Astrocyte of the cerebellum (primary cell): ENCODE results near the gene TMEM150B.

Source experiments
- DNase-seq: peaks from one replicate; pipeline ENCODE4 v3.0.0-alpha.2; 2011; ENCODE audit warnings: low read depth
- H3K4me3 ChIP-seq: 2 replicates; pipeline ENCODE4 v1.5.1; 2011; ENCODE audit warnings: mild to moderate bottlenecking, low read depth, low read length, moderate library complexity
- CTCF ChIP-seq: IDR thresholded peaks from 2 replicates; pipeline ENCODE4 v1.5.1; 2012; ENCODE audit warnings: low read length, low read depth, moderate library complexity, mild to moderate bottlenecking; ENCODE audit errors: missing control alignments
- in situ Hi-C: cut with HindIII; loops from 2 replicates; pipeline ENCODE4 v1.10.0; 2017; ENCODE audit warnings: low sequenced_read_pairs

Gene TMEM150B

GRCh38 chr19:55369653-55370304, 44.6 kb upstream of the TMEM150B start:
- H3K4me3 ChIP-seq, result peak overlapping the region; percentile 51
- no peak for TF ChIP-seq CTCF
- in situ Hi-C loops, result no loop called here
- DNase-seq, result no peak

GRCh38 chr19:55368701-55369563, 43.8 kb upstream of the TMEM150B start:
- H3K4me3 ChIP-seq, result peak overlapping the region; percentile 40
- no peak for DNase-seq
- in situ Hi-C loops, result no loop called here
- no peak for TF ChIP-seq CTCF

GRCh38 chr19:55368106-55368505, 43.0 kb upstream of the TMEM150B start:
- no peak overlapping the region for H3K4me3 ChIP-seq
- DNase-seq, result no peak
- in situ Hi-C loops, result no loop called here
- no peak for TF ChIP-seq CTCF

GRCh38 chr19:55366790-55367189, 41.6 kb upstream of the TMEM150B start:
- no peak for DNase-seq
- TF ChIP-seq CTCF, result no peak
- in situ Hi-C loops, result no loop called here
- H3K4me3 ChIP-seq, result no peak overlapping the region

GRCh38 chr19:55365964-55366363, 40.8 kb upstream of the TMEM150B start:
- H3K4me3 ChIP-seq, result no peak overlapping the region
- TF ChIP-seq CTCF, result no peak
- in situ Hi-C loops, result no loop called here
- DNase-seq, result no peak

GRCh38 chr19:55365245-55365644, 40.1 kb upstream of the TMEM150B start:
- in situ Hi-C loops, result no loop called here
- no peak for TF ChIP-seq CTCF
- DNase-seq, result no peak
- H3K4me3 ChIP-seq, result no peak overlapping the region
